ENCODE measurements around the gene DNAJC18.

DNAJC18 gene

GRCh38 chr5:139425497-139425896, 13.8 kb downstream of the DNAJC18 start:
- TF ChIP-seq ZNF112 (tag by site-specific recombination; IDR thresholded peaks at IDR 0.05): no peak
- TF ChIP-seq ZIC2 (tag by site-specific recombination; IDR thresholded peaks at IDR 0.05): no peak
- no peak for TF ChIP-seq ZNF555 (tag by site-specific recombination; conservative IDR thresholded peaks at IDR 0.05)
- TF ChIP-seq ZNF10 (tag by site-specific recombination; IDR thresholded peaks at IDR 0.05): no peak
- no peak for TF ChIP-seq YY1 (tag by site-specific recombination; IDR thresholded peaks at IDR 0.05)
- no peak for TF ChIP-seq REPIN1 (tag by site-specific recombination; IDR thresholded peaks at IDR 0.05; ENCODE audit: low read depth)
- TF ChIP-seq YY2 (tag by site-specific recombination; IDR thresholded peaks at IDR 0.05): no peak
- no peak for TF ChIP-seq SP3 (tag by site-specific recombination; IDR thresholded peaks at IDR 0.05)
- TF ChIP-seq ZBTB44 (tag by site-specific recombination; IDR thresholded peaks at IDR 0.05): no peak
- no peak for TF ChIP-seq SP2 (tag by site-specific recombination; IDR thresholded peaks at IDR 0.05)
- TF ChIP-seq GLI4 (tag by site-specific recombination; IDR thresholded peaks at IDR 0.05): no peak
- TF ChIP-seq MEIS1 (CRISPR knock-in tag; IDR thresholded peaks at IDR 0.05; ENCODE audit: borderline replicate concordance): no peak
- no peak for TF ChIP-seq ZNF521 (tag by site-specific recombination; IDR thresholded peaks at IDR 0.05)
- H3K27ac ChIP-seq (ENCODE audit: extremely low read depth, low read depth, low read length): no peak overlapping the region
- H3K36me3 ChIP-seq (ENCODE audit: control insufficient read depth in 2 of 2, insufficient read depth in 1 of 2, low read length in 2 of 2): peaks cover 64 to 67% of the 10 kb centered on the region in 2 experiments
- H3K9me3 ChIP-seq (ENCODE audit: control insufficient read depth, insufficient read depth, low read depth, low read length): no peaks in the 10 kb centered on the region
- CTCF ChIA-PET: interaction anchor here (0.6 to 9.2 kb wide), 2 partner anchors 40 to 88 kb away, joined by 3 to 246 read pairs; no protein-coding TSS in a partner anchor
- no peak overlapping the region for H3K4me3 ChIP-seq (ENCODE audit: low read depth, low read length)
- POLR2A ChIA-PET: interaction anchor here (0.8 kb wide), 1 partner anchor 14 kb away, joined by 6 read pairs; the partner anchor contains the start of gene DNAJC18
- no peaks in the 10 kb centered on the region for H3K4me1 ChIP-seq (ENCODE audit: control insufficient read depth, insufficient read depth, low read length)

GRCh38 chr5:139422307-139422893, 16.9 kb downstream of the DNAJC18 start:
- ChIA-PET CTCF (interaction anchor here (0.5 to 9.2 kb wide), 51 partner anchors 8 to 1777 kb away, joined by 3 to 246 read pairs (median 5); partner anchors contain the start of genes CXXC5, DNAJC18 and STING1), POLR2A (interaction anchor here (0.6 to 2.7 kb wide), 4 partner anchors 17 to 91 kb away, joined by 3 to 11 read pairs (median 6); partner anchors contain the start of gene DNAJC18)
- no peaks in the 10 kb centered on the region for H3K9me3 ChIP-seq (ENCODE audit: control insufficient read depth, insufficient read depth, low read depth, low read length)
- H3K4me1 ChIP-seq (ENCODE audit: control insufficient read depth, insufficient read depth, low read length): no peaks in the 10 kb centered on the region
- no peak overlapping the region for H3K4me3 ChIP-seq (ENCODE audit: low read depth, low read length)
- peaks cover 61 to 77% of the 10 kb centered on the region in 2 experiments for H3K36me3 ChIP-seq (ENCODE audit: control insufficient read depth in 2 of 2, insufficient read depth in 1 of 2, low read length in 2 of 2)
- peak; percentile 72; the same call in 1 of the 2 replicates for TF ChIP-seq ZSCAN30 (tag by site-specific recombination; IDR thresholded peaks at IDR 0.05)
- TF ChIP-seq ZNF792 (tag by site-specific recombination; IDR thresholded peaks at IDR 0.05): no peak
- TF ChIP-seq ZNF19 (tag by site-specific recombination; IDR thresholded peaks at IDR 0.05; ENCODE audit: low read depth): no peak
- TF ChIP-seq CTCF (tag by site-specific recombination; IDR thresholded peaks at IDR 0.05): peak; percentile 70
- TF ChIP-seq ZNF529 (tag by site-specific recombination; IDR thresholded peaks at IDR 0.05; ENCODE audit: insufficient replicate concordance): no peak
- no peak for TF ChIP-seq ZNF768 (tag by site-specific recombination; IDR thresholded peaks at IDR 0.05)
- TF ChIP-seq ZNF398 (tag by site-specific recombination; IDR thresholded peaks at IDR 0.05): no peak
- 0 out of 2 replicates have a peak, but pooled peaks have one; percentile 3 for TF ChIP-seq ZNF623 (tag by site-specific recombination; IDR thresholded peaks at IDR 0.05)
- TF ChIP-seq ZNF394 (tag by site-specific recombination; IDR thresholded peaks at IDR 0.05; ENCODE audit: borderline replicate concordance): 0 out of 2 replicates have a peak, but pooled peaks have one; percentile 26
- peak; percentile 47; the same call in 1 of the 2 replicates for TF ChIP-seq ZNF2 (tag by site-specific recombination; IDR thresholded peaks at IDR 0.05)
- peak; percentile 96 for TF ChIP-seq ZNF654 (tag by site-specific recombination; IDR thresholded peaks at IDR 0.05; ENCODE audit: low read depth)
- no peak for TF ChIP-seq PRDM6 (tag by site-specific recombination; IDR thresholded peaks at IDR 0.05)
- TF ChIP-seq ATF2 (tag by site-specific recombination; IDR thresholded peaks at IDR 0.05; ENCODE audit: low read depth): peak; percentile 97
- no peak overlapping the region for H3K27ac ChIP-seq (ENCODE audit: extremely low read depth, low read depth, low read length)

All from HEK293 (cell line).